GM04503 (cell line): ENCODE measurements around the gene IL11.
"Not testable (repeated sequence)": the region's sequence is repeated elsewhere in the genome, so short reads cannot be mapped to it uniquely, and the experiment has no call there.

ENCODE experiments used
- DNase-seq: peaks from one replicate; pipeline ENCODE4 v3.0.0-alpha.2; 2012; ENCODE audit warnings: low read depth

IL11 gene

DNA sequence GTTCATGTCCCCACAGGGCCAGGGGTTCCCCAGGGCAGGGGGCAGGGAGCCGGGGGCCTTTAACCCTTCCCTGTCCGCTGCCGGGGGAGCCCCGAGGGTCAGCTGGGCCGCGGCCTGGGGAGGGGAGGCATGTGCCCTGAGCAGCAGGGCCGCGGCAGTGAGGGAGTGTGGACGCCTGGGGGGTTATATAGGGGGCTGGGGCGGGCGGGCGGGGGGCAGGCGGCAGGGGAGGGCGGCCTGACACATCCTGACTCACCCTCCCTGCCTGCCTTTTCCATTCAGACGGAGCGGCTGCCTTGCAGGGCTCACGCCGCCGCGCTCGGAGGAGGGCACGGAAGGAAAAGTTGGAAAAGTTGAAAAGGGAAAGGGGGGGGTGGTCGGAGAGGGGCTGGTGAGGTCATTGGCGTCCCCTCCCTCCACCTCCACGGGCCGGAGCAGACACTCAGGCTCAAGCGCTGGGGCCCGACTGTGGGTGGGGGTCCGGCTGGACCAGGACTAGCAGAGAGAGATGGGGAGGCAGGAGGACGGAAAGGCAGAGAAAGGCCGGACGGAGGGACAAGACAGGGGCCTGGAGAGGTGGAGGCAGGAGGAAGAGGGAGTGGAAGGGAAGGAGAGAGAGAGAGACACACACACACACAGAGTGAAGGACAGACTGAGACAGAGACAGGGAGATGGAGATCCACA lies at the start of gene IL11:
Gene IL11 (minus strand): TSS at position 159 of the 684 bp plus-strand sequence. CDS start 153 bp downstream, at position 6.
- no peak for DNase-seq

DNA sequence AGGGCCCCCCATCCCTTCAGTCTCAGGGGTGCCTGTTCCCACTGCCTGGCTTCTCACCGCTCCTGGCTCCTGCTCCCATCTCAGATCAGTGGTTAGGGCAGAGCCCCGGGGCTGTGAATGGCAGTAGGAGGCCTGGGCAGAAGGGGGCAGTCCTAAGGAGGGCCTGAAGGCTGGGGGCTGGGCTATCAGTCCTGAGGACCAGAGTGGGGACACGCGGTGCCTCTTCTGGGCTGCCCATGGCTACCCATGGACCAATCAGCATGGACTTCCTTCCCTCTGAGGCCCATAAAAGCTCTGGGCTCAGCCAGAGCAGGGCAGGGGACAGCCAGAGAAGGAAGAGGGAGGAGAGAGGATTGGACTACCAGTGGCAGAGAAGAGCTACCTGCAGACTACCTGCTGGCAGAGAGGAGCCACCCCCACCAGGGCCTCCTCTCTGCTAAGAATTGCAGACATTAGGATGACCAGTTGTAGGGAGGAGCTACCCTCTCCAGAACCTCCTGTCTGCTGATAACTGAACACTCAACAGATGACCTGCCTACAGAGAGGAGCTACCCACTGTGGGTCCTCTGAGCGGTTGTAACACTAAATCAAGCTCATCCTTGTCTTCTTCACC lies 49.5 kb upstream of the IL11 start:
- DNase-seq = no peak

DNA sequence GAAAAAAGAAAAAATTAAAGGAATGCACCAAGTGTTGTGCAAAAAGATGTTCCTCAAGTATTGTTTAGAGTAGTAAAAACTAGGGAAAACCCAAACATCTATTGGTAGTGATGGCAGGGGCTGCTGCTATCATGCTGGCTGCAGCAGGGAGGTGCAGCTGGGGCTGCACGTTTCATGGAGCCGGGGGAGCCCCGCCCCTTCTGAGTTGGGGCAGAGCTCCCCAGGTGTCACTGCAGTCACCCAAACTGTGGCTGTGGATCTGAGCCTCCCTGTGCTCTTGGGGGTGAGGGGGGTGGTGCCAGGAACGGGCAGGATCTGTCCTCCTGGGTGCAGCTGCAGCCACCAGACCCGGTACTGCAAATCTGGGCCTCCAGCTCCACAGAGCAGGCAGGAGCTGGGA lies 48.8 kb upstream of the IL11 start:
- DNase-seq = no peak

DNA sequence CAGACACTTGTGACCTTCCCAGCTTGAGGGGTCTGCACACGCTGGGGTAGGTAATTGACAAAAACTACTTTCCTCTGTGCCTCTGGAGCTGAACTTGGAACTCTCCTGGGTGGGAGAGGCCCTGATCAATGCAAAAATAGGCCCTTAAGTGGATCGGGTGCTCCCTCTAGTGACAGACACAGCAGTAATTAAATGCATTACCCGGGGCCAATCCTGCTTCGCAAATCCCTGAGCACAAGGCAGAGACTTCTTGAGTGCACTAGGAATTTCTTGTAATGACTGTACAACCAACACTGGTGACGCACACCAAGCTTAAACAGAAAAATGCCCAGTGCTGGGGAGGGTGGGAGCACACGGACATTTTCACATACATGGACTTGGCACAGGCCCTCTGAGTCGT lies 47.9 kb upstream of the IL11 start:
- DNase-seq = peak; percentile 54

DNA sequence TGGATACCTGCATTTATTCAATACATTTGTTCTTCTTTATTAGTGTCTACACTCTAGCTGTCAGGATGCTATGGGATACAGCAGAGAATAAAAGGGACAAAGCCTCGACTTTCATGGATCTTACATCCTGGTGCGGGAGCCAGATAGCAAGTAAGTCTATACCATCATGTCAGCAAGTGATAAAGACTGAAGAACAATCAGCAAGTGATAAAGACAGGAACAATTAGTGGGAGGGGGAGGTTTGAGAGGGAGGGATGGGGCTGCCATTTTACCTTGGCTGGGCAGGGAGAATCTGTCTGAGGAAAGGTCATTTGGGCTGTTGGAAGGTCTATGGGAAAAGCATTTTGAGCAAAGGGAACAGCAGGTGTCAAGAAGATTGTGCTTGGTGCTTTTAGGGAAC lies 39.9 kb upstream of the IL11 start:
- no peak for DNase-seq

DNA sequence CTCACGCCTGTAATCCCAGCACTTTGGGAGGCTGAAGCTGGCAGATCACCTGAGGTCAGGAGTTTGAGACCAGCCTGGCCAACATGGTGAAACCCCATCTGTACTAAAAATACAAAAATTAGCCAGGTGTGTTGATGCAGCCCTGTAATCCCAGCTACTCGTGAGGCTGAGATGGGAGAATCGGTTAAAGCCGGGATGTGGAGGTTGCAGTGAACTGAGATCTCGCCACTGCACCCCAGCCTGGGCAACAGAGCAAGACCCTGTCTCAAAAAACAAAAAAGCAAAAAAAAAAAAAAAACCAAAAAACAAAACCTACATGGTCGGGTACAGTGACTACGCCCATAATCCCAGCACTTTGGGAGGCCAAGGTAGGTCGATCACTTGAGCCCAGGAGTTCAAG lies 38.9 kb upstream of the IL11 start:
- not testable (repeated sequence) for DNase-seq

DNA sequence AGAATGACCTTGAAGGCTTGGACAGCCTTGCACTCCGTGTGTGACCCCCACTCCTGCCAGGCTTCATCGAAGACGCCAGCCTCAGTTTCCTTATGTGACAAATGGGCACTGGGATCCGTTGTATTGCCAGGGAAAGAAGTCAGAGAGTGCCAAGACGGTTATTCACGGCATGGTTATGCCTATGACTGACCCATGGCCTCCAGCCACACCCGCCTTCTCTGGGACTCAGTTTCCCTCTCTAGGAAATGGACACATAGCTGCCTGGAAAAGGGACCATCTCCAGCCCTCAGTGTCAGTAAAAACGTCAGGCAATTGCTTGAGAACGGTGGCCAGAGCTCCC lies 38.2 kb upstream of the IL11 start:
- no peak for DNase-seq

DNA sequence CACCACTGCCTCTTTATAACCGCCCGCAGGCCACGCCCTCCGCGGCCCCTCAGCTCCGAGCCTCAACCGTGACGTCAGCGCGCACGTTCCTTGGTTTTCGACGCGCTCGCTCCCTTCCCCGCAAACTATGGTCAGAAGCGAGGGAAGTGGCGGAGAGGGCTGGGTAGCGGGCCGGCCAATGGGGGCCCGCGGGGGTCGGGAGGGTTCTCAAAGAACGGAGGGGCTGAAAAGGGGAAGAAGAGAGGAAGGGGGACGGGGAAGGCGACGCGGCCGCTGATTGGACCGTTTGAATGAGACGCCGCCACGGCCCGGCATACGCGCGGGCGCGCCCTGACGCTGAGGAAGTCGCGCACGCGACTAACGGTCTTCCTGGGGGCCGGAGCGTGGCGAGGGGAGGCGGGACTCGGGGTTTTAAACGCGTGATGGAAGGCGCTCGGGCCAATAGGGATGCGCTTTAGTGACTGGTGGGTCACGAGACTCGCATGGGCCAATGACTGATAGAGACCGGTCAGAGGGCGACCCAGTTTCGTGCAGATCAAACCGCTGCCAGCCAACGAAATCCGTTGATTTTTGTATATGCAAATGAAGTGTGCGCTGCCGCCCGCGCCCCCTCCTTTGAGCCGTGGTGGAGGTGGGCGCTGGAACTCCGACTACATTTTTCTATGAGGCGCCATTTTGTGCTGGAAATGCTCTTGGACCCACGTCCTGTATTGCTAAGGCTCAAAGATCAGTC lies 37.7 kb upstream of the IL11 start:
- peak; percentile 95 for DNase-seq

DNA sequence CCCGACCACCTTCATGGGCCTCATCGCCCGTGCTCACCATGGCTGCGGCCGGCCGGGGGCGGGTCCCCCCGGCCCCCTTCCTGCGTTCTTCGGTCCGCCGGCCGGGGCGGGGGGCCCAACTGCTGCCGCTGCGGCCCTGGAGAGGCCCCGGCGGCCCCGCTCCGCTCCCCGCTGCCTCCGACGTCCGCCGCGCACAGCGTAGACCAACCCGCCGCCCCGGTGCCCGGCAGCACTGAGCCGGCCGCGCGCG lies 37.2 kb upstream of the IL11 start, which contains the start of gene UBE2S:
Gene UBE2S (minus strand): TSS at position 239 of the 250 bp plus-strand sequence. CDS start 199 bp downstream, at position 40.
- DNase-seq = not testable (repeated sequence)

DNA sequence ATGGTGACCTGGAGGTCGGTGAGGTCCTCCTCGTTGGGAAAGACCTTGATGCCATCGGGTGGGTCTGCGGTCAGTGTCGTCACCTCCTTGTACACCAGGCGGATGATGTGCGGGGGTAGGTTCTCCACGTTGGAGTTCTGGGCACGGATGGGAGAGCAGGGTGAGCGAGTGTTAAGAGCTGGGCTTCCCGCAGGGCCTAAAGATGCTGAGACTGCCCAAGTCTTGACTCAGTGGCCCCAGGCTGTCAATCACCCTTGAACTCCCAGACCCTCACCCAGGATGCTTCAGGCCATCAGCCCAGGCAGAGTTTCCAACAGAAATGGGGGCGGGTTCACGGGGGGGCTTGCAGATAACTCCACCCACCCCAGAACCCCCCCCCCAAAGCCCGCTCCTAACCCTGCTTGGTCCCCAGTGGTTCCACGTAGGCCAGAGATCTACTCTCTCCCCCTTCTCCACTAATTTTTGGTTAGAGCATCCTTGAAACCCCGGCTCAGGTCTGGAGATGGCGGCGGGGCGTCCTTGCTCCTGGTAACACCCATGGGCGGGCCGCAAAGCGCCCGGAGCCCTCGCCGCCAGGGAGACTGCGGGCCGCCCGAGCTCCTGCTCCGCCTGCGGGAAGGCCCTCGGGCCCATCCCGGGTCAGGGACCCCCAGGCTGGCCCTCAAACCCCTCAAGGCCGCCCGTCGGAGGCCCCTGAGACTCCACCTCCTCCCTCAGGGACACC lies 36.7 kb upstream of the IL11 start:
- DNase-seq = no peak

DNA sequence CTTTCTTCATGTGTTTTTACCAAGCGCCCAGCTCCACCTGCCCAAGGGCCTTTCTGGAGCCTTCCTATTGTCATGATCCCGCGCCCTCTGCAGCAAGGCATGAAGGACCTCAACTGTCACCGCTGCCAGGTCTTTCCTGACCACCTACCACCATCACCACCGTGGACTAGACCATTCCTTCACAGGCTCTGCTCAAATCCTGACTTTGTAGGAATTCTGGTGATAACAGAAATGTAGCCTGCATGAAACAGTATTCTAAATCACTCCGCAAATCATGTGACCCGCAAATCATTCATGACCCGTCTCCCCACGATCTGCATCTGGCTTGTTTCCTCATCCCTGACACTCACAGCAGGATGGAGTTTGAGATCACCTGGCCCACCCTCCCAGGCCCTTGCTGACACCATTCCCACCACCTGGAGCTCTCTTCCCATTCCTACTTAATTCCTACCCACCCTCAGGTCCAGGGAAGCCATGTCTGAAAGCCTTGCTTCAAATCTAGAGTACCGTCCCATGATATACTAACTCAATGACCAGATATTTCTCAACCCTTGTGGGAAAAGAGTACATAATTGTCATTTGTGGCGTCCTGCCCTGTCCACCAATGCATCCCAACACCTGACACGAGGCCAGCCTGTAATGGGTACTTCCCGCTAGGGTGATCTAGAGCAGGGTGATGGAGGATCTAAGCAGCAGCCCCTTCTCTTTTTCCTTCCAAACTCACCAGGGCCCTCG lies 36.0 kb upstream of the IL11 start:
- no peak for DNase-seq

DNA sequence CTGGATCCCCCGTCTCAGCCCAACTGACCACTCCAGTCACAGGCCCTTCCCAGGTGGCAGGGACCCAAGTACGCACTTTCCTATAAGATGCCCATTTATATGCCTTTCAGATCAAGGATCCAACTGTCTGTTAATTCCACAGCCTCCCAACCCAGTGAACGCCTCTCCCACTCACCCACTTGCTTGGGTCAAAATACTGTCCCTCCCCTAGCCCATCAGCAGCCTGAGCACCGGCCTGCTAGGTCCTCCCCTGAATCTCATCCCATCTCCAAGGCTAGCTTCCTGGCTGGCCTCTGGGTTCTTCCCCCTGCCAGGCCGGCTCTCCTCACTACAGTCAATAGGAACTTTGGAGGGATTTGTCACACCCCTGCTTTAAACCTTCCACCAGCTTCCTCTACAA lies 35.4 kb upstream of the IL11 start:
- DNase-seq = no peak

DNA sequence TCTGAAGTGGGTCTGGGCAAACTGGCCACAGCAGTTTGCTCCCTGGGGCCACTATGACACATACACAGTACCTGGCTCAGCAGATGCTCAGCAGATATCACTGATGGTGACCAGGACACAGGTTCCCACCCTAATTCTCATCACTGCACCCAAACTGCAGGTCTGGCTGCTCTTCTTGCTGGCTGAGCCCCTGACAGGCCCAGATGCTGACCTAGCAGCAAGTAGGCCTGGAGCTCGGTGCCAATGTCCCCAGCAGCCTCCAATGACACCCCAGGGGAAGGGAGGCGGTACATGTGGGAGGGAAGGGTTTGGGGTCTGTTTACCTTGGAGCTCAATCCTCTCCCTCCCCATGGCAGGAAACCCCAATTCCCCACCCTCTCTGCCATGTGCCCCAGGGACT lies 32.2 kb upstream of the IL11 start:
- no peak for DNase-seq

DNA sequence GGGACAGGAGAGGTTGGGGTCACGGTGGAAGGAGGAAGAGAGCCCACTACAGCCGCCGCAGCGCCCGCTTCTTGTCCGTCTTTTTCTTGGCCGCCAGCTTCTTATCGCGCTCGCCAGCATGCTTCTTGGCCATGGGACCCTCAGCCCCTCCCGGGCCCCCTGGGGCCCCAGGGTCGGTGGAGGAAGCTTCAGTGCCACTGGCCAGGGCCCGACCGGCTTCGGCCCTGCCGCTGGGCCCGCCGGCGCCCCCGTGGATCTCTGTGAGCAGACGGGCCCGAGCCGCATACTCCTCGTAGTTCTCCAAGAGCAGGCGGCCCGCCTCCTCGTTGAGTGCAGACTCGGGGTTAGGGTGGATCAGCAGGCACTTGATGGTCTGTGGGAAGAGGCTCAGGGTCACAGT lies 31.1 kb upstream of the IL11 start:
- DNase-seq = not testable (repeated sequence)

DNA sequence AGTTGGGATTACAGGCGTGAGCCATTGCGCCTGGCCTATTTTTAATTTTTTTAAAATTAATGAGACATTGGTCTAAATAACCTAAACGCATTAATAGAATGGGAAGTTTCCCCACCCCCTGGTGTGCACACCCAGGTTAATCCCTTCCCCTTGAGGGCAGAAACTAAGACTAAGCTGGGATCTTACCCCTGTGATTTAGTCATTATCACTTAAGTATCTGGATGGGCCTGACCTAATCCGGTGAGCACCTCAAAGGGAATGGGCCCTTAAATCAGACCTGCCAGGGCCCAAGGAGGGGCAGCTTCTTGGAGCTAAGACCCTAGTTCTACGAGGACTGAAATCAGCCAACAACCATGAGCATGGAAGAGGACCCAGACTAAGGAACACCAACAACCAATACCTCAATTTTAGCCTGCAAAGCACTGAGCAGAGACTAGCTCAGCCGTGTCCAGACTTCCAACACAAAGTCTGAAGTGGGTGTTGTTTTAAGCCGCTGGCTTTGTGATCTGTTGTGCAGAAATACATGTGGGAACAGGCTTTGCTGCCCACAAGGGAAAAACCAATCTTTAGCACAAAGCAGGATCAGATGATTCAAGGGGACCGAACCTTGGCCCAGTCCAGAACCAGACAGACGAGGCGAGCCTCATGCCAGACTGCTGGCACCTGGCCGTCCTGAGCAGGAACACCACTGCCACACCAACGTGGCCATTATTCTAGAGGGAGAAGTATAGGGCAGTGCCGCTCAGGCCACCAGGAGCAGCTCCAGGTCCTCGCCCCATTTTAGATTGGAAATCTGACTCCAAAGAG lies 30.2 kb upstream of the IL11 start:
- no peak for DNase-seq

DNA sequence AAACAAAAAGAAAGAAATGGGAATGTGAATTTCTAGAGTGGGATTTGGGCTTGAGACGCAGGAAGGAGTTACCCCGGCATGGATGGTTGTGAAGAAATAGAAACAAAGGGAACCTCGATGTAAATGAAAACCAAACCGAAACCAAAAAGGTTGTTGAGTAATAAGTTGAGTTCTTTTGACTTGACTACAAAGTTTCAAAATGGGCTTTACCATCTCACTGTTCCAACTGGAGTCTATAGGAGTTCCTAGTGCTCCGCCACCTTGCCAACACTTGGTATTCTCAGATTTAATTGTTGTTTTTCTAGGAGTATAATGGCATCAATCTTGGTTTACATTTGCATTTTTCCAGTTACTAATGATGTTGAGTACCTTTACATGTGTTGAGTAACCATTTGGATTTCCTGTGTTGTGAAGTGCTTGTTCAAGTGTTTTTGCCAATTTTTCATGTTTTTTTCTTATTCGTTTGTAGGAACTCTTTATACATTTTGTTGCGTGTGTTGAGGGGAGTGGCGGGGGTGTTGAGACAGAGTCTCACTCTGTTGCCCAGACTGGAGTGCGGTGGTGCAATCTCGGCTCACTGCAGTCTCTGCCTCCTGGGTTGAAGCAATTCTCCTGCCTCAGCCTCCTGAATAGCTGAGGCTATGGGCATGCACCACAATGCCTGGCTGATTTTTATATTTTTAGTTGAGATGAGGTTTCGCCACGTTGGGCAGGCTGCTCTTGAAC lies 28.1 kb upstream of the IL11 start:
- no peak for DNase-seq

DNA sequence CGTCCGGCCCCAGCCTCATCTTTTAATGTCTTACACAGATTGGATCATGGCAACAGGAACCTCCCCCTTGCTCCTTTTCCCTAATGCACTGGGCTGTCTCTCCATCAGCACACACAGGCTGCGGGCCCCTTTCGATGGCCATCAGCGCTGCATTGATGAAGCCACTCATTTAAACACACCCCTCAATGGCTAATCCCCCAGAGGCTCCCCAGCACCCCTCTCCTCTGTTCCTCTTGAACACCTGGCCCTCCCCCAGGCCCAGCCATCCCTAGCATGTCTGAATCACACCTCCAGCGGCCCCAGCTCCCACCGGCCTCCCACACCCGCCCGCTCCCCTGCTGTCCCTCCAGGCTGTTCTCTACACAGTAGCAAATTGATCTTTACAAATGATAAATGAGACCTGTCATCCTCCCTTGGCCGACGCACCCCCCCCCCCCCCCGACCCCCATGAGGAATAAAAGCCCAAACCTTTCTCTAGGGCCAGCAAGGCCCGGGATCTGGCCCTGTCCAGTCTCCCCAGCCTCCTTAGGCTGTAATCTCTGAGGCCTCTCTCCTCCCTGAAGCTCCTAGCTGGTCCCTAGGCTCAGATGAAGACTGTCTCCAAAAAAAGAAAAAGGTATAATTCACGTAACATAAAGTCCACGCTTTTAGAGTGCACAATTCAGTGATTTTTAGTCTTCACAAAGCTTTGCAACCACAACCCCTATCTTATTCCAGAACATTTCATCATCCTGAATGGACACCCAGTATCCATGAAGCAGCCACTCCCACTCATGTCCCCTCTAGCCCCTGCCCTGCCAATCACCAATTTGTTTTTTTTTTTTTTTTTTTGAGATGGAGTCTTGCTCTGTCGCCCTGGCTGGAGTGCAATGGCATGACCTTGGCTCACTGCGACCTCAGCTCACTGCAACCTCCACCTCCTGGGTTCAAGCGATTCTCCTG lies 22.8 kb upstream of the IL11 start:
- no peak for DNase-seq

DNA sequence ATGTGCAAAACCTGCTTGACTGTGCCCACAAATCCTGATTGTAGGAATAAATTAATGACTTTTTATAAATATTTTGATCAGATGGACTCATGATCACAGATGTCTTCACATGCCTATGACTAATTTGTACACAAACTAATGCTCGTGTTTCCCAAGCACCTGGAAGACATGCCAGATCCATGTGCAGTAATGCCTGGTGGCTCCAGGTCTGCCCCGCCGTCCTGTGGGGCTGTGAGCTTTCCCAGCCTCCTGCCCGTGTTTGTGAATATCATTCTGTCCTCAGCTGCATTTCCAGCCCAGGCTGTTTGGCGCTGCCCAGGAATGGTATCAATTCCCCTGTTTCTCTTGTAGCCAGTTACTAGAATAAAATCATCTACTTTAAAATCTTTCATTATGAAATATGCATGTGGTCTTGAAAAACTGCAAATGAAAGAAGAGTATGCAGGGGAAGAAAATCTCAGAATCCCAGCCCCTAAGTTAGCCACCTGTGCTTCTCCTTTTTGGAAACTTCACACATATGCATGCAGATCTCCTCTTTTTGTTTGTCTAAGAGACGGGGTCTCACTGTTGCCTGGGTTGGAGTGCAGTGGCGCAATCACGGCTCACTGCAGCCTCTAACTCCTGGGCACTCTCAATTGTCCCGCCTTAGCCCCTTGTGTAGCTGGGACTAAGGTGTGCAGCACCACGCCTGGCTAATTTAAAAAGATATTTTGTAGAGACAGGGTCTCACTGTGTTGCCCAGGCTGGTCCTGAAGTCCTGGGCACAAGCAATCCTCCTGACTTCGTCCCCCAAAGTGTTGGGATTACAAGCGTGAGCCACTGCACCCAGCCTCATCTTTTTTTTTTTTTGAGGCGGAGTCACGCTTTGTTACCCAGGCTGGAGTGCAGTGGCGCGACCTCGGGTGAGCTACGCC lies 21.7 kb upstream of the IL11 start:
- DNase-seq = no peak
